GM12878 (cell line): ENCODE measurements around the gene ASTN1. TPM values are rescaled to one million over a fixed set of nuclear protein-coding genes. Genes with fewer than 3 reads are reported as not detected.

Experiments used
- ATAC-seq: fragments of 200-7000 bp; cut with Tn5 transposase; 3 replicates; pipeline ENCODE4 v1.9.1; 2020; ENCODE audit warnings: mild to moderate bottlenecking, moderate library complexity
- BruUV-seq: library from RNA; stranded (reverse); fragments of 400-500 nt; replicated peaks from 2 replicates; lab custom pipeline; 2021; lab: Mats Ljungman, UMichigan
- CTCF ChIA-PET: fragments of 300-600 bp; sonication (Branson Sonifier 250); formaldehyde crosslinking; extraction: SDS; loops from one replicate; lab custom pipeline; 2021; ENCODE audit warnings: inconsistent platforms; lab: Yijun Ruan, JAX
- POLR2A ChIA-PET: fragments of 350-600 bp; formaldehyde crosslinking; extraction: SDS; loops from one replicate; lab custom pipeline; 2021; ENCODE audit warnings: inconsistent platforms; lab: Charles Lee
- RAD21 ChIA-PET: fragments of 300-600 bp; sonication (Branson Sonifier 250); formaldehyde crosslinking; loops from one replicate; lab custom pipeline; 2023; ENCODE audit warnings: antibody characterized with exemption; ENCODE audit not compliant: unreplicated experiment; lab: Charles Lee
- SMC1A ChIA-PET: fragments of 300-600 bp; sonication (Branson Sonifier 250); formaldehyde crosslinking; loops from one replicate; lab custom pipeline; 2023; ENCODE audit not compliant: unreplicated experiment, uncharacterized antibody; lab: Charles Lee
- DNase-seq: peaks from one replicate; pipeline ENCODE4 v3.0.0-alpha.2; 2011; ENCODE audit warnings: low read depth, low spot score
- FAIRE-seq: peaks from 3 replicates; lab custom pipeline; 2011; peaks lifted over from hg19 to GRCh38; lab: Jason Lieb, UNC
- H2AFZ ChIP-seq: 2 replicates; pipeline ENCODE4 v1.6.0; 2011; ENCODE audit warnings: low read depth, low read length, control low read depth; ENCODE audit not compliant: control insufficient read depth
- H3K27ac ChIP-seq: 2 replicates; pipeline ENCODE4 v1.5.1; 2011; ENCODE audit warnings: control low read depth; ENCODE audit not compliant: control insufficient read depth, insufficient read depth
- H3K27me3 ChIP-seq, 2 experiments: replicated peaks in 1 of 2; 2 replicates each; pipeline versions ENCODE4 v1.6.0 to v1.6.1; 2011; ENCODE audit warnings: low read length in 1 of 2; ENCODE audit not compliant: control insufficient read depth in 2 of 2, insufficient read depth in 2 of 2
- H3K36me3 ChIP-seq, 2 experiments: 2 replicates each; pipeline ENCODE4 v1.5.1; 2011; ENCODE audit warnings: low read length in 1 of 2; ENCODE audit not compliant: control insufficient read depth in 2 of 2, insufficient read depth in 2 of 2
- H3K4me1 ChIP-seq: 2 replicates; pipeline ENCODE4 v1.6.1; 2011; ENCODE audit warnings: mild to moderate bottlenecking, low read length, moderate library complexity, mixed read lengths; ENCODE audit not compliant: control insufficient read depth, insufficient read depth
- H3K4me2 ChIP-seq: 2 replicates; pipeline ENCODE4 v1.6.0; 2011; ENCODE audit warnings: control low read depth; ENCODE audit not compliant: control insufficient read depth, insufficient read depth
- H3K4me3 ChIP-seq: fragments of 200-600 bp; sonication (generic); 2 replicates; pipeline ENCODE4 v1.5.1; 2016
- H3K79me2 ChIP-seq: 2 replicates; pipeline ENCODE4 v1.6.0; 2011; ENCODE audit warnings: low read length; ENCODE audit not compliant: control insufficient read depth, insufficient read depth
- H3K9ac ChIP-seq: 2 replicates; pipeline ENCODE4 v1.8.0; 2011; ENCODE audit warnings: low read length, control low read depth, mixed read lengths; ENCODE audit not compliant: control insufficient read depth, insufficient read depth
- H3K9me3 ChIP-seq: replicated peaks from 3 replicates; pipeline ENCODE4 v1.5.1; 2011; ENCODE audit warnings: mild to moderate bottlenecking, low read length; ENCODE audit not compliant: control insufficient read depth, insufficient read depth
- H4K20me1 ChIP-seq: 2 replicates; pipeline ENCODE4 v1.6.0; 2011; ENCODE audit not compliant: control insufficient read depth, insufficient read depth
- RFX5 ChIP-seq: IDR thresholded peaks from 2 replicates; pipeline ENCODE4 v1.6.1; 2011; ENCODE audit warnings: low read depth, low read length, improper control_type of control experiment
- SMARCA5 ChIP-seq: fragments of 450-650 bp; IDR thresholded peaks from 2 replicates; pipeline ENCODE4 v1.6.1; 2017; ENCODE audit warnings: mild to moderate bottlenecking
- TAF1 ChIP-seq: IDR thresholded peaks from 2 replicates; pipeline ENCODE4 v1.6.1; 2011; ENCODE audit warnings: mild to moderate bottlenecking, low read depth, low read length, borderline replicate concordance
- WGBS: methylation state at CpG from one replicate; pipeline ENCODE4 v1.1.6; 2016; ENCODE audit warnings: low lambda C conversion rate; ENCODE audit not compliant: insufficient replicate concordance, insufficient coverage; ENCODE audit errors: missing lambda C conversion rate; 5-methylcytosine and 5-hydroxymethylcytosine counted together
- in situ Hi-C: fragments of 300-500 bp; cut with MboI; formaldehyde crosslinking; loops from 9 replicates; pipeline ENCODE4 v1.14.3; 2018; ENCODE audit warnings: mixed read lengths
- intact Hi-C: fragments of 100-400 bp; cut with micrococcal nuclease; formaldehyde crosslinking; loops from one replicate; pipeline ENCODE4 v1.14.2; 2022; ENCODE audit not compliant: unreplicated experiment
- polyA plus RNA-seq, 11 experiments: library from polyadenylated mRNA; depleted of rRNA in 4 of 11; unstranded in 6 of 11; stranded (reverse) in 5 of 11; fragments of >200 nt; fragmentation: Nextera tagmentation in 4 of 11; fragmentation: Illumina TruSeq in 1 of 11; extraction: Ambion mirVana in 4 of 11; extraction: Trizol in 1 of 11; gene quantifications; 1 replicate in 1 of 11; 2 replicates in 10 of 11; pipeline versions ENCODE4 v1.2.1 to v1.2.3, GENCODE V29; 2011 to 2016; ENCODE audit warnings: inconsistent platforms in 2 of 11, missing spikeins in 2 of 11, low read depth in 1 of 11
- total RNA-seq, 4 experiments: library from RNA; depleted of rRNA in 3 of 4; stranded (reverse); fragments of >200 nt in 3 of 4; fragmentation: Illumina TruSeq in 1 of 4; extraction: Trizol in 1 of 4; gene quantifications; 2 replicates each; pipeline versions ENCODE4 v1.2.1 to v1.2.3, GENCODE V29; 2013 to 2021
- TF ChIP-seq, protein P1 (sequence below): IDR thresholded peaks from 2 replicates; pipeline ENCODE4 v1.6.1; 2012; ENCODE audit warnings: low read depth, low read length, improper control_type of control experiment

Gene ASTN1
- total and polyA plus RNA-seq, 10 of the 15 experiments (the other 5 are each of a cell fraction or from before 2014, with no cell fraction given), result 0.04 TPM; not detected in 9

DNA sequence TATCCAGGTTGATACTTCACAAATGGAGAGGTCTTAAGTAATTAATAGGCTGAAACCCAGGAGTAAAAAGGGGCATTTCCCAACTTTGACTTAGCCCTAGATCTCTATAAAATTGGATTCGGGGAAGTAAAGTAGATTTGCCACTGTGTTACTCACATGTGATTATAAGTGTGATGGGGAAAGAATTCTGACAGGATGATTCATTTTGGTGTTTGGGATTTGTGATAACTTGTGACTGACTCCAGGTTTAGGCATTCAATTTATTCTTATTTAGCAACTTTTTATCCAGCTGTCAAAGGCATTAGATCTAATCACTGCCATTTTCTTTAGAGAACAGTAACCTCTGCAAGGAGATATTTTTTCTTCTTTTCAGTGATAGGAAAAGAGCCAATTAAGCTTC is 175.5 kb downstream of the ASTN1 start:
- FAIRE-seq, result no peak
- WGBS, result 80% methylated on average over 1 of the region's 1 CpG

DNA sequence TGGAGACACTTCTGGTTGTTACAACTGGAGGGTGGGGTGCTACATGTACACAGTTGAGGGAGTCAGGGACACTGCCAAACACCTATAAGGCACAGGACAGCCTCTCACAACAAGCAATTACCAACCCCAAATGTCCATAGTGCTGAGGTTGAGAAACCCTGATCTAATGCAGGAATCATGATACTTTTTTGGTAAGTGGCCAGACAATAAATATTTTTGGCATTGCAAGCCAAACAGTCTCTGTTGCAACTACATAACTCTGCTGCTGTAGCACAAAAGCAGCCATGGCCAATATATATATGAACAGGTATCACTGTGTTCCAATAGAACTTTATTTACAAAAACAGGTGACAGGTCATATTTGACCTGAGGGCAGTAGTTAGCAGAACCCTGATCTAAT is 177.5 kb downstream of the ASTN1 start:
- DNase-seq, result no peak
- SMC1A ChIA-PET, result interaction anchor here (0.6 kb wide), 1 partner anchor 86 kb away, joined by 3 read pairs; no protein-coding TSS in a partner anchor
- Histone ChIP-seq H3K27me3 (no peaks in the 10 kb centered on the region), H3K4me2 (no peak overlapping the region), H3K9me3 (no peaks in the 10 kb centered on the region)
- RAD21 ChIA-PET, result no interaction called here
- TF ChIP-seq RFX5, result no peak
- TF ChIP-seq, all 136 proteins: peak for 0
- H3K36me3 ChIP-seq, result no peaks in the 10 kb centered on the region
- H4K20me1 ChIP-seq, result no peaks in the 10 kb centered on the region
- H3K4me1 ChIP-seq, result no peaks in the 10 kb centered on the region
- BruUV-seq, result no TSS peak
- in situ Hi-C loops (no loop called here), intact Hi-C loops (no loop called here)
- no peaks in the 10 kb centered on the region for H3K79me2 ChIP-seq
- no peak overlapping the region for H3K27ac ChIP-seq
- ChIA-PET POLR2A (no interaction called here), CTCF (interaction anchor here (0.8 kb wide), 1 partner anchor 89 kb away, joined by 3 read pairs; no protein-coding TSS in a partner anchor)
- H3K4me3 ChIP-seq, result no peak overlapping the region
- ATAC-seq, result no peak
- no peak for FAIRE-seq
- H3K9ac ChIP-seq, result no peak overlapping the region
- no peak overlapping the region for H2AFZ ChIP-seq

More for the DNA sequence above, 175.5 kb downstream of the ASTN1 start:
- Histone ChIP-seq H3K4me3 (no peak overlapping the region), H3K36me3 (no peaks in the 10 kb centered on the region), H4K20me1 (no peaks in the 10 kb centered on the region), H3K9ac (no peak overlapping the region), H3K9me3 (no peaks in the 10 kb centered on the region), H2AFZ (no peak overlapping the region), H3K4me2 (no peak overlapping the region), H3K4me1 (no peaks in the 10 kb centered on the region), H3K27me3 (no peaks in the 10 kb centered on the region), H3K27ac (no peak overlapping the region), H3K79me2 (no peaks in the 10 kb centered on the region)
- RAD21 ChIA-PET, result no interaction called here
- TF ChIP-seq SMARCA5, result no peak
- TF ChIP-seq TAF1, result no peak
- TF ChIP-seq, protein P1, sequence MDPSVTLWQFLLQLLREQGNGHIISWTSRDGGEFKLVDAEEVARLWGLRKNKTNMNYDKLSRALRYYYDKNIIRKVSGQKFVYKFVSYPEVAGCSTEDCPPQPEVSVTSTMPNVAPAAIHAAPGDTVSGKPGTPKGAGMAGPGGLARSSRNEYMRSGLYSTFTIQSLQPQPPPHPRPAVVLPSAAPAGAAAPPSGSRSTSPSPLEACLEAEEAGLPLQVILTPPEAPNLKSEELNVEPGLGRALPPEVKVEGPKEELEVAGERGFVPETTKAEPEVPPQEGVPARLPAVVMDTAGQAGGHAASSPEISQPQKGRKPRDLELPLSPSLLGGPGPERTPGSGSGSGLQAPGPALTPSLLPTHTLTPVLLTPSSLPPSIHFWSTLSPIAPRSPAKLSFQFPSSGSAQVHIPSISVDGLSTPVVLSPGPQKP, result no peak
- POLR2A ChIA-PET, result no interaction called here
- DNase-seq, result no peak
- SMC1A ChIA-PET, result no interaction called here
- BruUV-seq, result no TSS peak
- ATAC-seq, result no peak
- CTCF ChIA-PET, result no interaction called here
- in situ Hi-C loops (no loop called here), intact Hi-C loops (no loop called here)
